GF-D8 (cell line): ENCODE data around the gene CD9.
"Not testable (repeated sequence)": the region's sequence is repeated elsewhere in the genome, so short reads cannot be mapped to it uniquely, and the experiment has no call there.

Experiments
- DNase-seq: peaks from one replicate; lab custom pipeline; 2025; lab: John Stamatoyannopoulos, UW

CD9 gene, protein sequence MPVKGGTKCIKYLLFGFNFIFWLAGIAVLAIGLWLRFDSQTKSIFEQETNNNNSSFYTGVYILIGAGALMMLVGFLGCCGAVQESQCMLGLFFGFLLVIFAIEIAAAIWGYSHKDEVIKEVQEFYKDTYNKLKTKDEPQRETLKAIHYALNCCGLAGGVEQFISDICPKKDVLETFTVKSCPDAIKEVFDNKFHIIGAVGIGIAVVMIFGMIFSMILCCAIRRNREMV

DNA sequence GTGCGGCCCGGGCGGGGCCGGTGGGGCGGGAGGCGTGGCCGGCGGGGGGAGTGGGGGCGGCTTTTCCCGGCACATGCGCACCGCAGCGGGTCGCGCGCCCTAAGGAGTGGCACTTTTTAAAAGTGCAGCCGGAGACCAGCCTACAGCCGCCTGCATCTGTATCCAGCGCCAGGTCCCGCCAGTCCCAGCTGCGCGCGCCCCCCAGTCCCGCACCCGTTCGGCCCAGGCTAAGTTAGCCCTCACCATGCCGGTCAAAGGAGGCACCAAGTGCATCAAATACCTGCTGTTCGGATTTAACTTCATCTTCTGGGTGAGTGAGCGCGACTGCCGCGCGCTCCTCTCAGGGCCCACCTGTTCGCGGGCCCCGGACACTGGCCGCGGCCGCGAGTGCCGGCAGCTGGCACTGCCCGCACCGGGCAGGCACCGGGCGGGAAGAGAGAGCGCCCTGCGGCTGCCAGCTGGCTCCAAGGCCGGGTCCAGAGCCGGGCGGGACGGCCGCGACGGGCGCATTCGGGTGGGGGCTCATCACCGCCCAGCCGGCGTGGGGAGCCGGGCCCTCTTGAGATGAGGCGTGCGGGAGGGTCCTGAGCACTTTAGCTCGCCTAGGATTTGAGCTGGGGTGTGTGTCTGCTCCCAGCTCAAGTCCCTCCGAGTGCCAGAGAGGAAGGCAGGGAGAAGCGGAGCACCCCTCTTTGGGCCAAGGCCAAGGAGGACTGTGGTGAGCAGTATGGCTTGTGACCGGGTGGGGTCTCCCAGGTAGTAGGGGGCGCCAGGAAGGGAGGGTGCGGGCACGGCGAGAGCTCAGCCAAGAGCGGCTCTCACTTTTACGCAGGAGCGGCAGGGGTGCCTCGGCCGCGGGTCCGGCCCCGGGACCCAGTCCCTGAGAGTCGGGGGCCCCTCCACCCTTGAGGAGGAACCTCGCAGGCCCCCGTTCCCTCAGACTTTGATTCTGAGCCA lies at the start of gene CD9:
Gene CD9 (plus strand): TSS at position 145 of the 957 bp plus-strand sequence. CDS start 100 bp downstream, at position 245.
- no peak for DNase-seq

DNA sequence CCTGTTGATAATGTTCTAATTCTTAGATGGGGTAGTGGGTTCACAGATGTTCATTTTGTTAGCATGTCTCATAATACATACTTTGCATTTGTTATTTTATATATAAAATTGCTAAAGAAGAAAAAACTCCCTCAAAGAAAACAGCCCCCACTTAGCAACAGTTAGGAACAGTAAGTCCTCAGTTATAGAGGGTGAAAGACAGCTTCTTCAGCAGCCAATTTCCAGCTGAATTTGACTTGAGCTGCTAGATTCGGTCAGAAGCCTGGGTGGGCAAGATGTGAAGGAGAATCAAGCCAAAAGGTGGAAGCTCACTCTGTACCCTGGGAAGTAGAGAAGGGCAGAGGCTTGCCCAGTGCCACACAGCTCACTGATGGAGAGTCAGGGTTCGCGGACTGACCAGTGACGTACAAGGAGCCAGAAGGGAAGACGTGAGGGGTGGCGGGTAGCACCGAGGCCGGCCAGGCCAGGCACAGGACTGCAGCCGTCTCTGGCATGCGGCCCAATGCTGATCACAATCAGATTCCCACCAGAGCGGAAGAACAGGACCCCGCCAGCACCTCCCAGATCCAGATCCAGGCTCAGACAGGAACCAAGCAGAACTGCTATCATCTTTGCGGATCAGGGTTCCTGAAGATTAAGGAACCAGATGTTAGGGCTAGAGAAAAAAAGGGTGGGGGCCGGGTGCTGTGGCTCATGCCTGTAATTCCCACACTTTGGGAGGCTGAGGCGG lies 45.3 kb upstream of the CD9 start:
- DNase-seq = no peak

DNA sequence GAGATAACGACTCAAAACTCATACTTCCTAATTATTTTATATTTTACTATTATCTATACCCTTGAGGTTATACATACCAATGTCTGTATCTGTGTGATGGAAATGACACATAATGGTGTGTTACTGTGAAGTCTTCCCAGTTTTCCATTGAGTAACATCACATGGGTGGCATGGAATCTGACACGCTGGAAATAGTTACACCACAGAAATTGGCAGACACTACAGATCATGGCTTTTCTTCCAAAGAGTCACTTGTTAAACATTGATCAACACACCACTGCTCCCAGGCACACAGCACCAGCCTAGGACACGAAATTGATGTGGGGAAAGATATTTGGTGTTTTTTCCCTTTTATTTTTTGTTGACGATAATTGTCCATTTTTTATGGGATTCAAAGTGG lies 42.7 kb upstream of the CD9 start:
- no peak for DNase-seq

DNA sequence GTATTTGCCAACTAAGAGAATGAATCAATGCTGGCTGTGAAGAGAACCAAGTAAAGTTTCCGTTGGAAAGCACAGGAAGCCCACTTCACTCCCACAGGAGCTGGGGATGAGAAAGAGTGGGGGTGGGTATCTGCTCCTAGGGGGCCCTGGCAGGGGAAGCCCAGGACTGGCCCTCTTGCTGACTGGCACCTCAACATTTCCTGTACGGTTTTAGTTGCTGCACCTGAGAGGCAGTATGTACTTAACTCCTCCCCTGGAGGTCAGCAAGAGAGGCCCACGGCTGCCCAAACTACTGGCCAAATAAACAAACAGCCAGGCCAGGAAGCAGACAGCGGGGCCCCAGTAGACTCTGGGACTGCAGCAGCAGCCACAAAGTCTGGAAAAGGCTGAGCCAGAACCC lies 41.9 kb upstream of the CD9 start:
- DNase-seq = no peak

DNA sequence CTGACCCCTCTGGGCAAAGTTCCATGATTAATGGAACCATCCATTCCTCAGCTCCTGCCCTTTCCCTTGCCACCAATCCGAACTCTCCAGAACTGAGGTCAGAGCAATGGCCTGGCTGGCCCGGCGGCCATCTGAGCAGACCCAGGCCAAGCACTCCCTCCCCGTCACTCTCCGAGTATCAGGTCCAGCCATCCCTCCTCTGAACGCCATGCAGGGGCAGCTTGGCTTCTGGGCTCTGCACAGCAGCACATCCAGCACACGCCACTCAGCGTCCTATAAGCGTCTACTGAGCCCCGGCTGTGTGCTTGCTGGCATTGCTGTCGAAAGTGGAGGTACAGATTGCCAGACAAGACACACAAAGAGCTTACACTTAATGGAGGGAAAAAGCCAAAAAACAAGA lies 41.5 kb upstream of the CD9 start:
- no peak for DNase-seq

DNA sequence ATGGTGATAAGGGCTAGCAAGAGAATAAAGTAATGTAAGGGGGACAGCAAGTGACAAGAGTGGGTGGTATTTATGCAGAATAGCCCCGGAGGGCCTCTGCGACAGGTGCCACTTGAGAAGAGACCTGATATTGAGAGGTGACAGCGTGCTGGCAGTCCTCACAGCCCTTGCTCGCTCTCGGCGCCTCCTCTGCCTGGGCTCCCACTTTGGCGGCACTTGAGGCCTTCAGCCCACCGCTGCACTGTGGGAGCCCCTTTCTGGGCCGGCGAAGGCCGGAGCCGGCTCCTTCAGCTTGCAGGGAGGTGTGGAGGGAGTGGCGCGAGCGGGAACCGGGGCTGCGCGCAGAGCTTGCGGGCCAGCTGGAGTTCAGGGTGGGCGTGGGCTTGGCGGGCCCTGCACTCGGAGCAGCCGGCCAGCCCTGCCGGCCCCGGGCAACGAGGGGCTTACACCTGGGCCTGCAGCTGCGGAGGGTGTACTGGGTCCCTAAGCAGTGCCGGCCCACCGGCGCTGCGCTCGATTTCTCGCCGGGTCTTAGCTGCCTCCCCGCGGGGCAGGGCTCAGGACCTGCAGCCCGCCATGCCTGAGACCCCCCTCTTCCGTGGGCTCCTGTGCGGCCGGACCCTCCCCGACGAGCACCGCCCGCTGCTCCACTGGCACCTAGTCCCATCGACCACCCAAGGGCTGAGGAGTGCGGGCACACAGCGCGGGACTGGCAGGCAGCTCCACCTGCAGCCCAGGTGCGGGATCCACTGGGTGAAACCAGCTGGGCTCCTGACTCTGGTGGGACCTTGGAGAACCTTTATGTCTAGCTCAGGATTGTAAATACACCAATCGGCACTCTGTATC lies 40.8 kb upstream of the CD9 start:
- DNase-seq = not testable (repeated sequence)

DNA sequence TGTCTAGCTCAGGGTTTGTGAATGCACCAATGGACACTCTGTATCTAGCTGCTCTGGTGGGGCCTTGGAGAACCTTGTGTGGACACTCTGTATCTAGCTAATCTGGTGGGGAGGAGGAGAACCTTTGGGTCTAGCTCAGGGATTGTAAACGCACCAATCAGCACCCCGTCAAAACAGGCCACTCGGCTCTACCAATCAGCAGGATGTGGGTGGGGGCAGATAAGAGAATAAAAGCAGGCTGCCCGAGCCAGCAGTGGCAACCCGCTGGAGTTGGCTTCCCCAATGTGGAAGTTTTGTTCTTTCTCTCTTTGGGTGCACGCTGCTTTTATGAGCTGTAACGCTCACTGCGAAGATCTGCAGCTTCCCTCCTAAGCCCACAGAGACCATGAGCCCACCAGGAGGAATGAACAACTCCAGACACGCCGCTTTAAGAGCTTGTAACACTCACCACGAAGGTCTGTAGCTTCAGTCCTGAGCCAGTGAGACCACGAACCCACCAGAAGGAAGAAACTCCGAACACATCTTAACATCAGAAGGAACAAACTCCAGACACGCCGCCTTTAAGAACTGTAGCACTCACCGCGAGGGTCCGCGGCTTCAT lies 40.1 kb upstream of the CD9 start:
- DNase-seq = not testable (repeated sequence)

DNA sequence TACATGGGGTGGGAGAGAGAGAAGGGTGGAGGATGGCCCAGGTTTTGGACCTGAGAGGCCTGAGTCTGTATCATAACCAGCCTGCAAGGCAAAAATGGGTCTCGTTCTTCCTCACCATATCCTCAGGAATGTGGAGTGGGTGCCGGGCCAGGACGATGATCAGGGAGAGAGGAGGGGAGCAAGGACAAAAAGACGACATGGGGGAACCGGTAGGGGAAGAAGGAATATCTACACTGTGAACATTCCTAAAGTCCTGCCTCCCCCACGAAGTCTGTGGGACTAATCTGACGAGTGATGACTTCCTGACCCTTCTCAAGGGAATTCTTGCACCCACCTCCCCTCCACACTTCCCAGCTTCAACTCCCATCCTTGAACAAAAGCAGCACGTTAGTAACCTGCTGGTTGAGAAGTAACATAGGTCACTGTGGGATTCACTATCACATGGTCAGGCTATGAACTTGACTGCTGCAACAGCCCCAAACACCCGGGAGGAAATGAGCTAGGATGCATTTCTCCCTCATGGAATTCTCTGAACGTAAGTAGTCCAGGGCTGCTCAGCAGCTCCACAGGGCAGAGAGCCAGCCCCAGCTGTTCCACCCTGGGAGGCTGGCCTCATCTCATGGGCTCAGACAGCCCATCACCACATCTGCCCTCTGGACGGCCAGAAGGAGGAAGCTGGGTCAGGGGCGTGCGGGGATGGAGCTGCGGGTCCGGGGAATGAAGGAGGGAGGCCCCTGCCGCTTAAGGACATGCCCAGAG lies 38.9 kb upstream of the CD9 start:
- DNase-seq = no peak

DNA sequence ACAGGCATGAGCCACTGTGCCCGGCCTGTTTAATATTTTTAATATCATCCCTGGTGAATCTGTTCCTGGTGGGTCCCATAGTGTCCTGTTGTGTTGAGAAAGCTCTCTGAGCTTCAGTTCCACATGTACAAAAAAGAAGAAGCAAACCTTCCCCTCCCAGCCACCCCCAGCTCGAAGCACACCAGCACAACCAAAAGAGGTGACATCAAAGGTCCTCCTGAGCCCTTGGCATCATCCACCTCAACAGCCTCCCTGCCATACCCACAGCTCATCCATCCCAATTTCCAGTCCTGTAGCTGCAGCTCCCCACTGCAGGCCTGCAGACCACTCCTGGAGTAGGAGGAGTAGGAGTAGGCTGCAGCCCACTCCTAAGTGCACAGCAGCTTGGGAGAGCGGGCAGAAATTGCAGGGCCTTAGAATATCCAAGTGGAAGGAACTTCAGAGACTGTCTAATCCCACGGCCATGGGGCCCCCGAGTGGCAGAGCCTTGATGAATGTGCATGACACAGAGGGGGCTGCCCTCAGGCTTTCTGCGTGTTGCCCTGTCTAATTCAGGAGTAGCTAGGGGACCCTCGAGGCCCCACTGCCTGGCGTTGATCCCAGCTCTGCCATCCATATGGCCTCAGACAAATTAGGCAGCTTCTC lies 36.7 kb upstream of the CD9 start:
- no peak for DNase-seq

DNA sequence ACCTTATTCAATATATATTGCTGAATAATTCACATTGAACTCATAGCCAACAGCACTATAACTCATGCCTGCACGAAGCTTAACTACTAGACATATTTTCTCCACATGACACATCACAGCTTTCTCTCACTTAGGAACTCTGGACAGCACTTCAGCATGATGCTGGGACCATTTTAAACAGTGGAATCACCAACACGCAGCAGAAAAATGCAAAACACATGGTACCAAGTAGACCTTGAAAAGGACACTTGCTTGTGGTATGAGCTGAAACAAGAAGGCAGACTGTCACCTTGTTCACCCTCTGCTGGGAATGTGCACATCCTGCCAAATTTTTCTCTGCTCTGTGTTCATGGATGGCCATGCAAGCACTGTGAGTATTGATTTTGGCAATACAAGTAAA lies 34.8 kb upstream of the CD9 start:
- no peak for DNase-seq

DNA sequence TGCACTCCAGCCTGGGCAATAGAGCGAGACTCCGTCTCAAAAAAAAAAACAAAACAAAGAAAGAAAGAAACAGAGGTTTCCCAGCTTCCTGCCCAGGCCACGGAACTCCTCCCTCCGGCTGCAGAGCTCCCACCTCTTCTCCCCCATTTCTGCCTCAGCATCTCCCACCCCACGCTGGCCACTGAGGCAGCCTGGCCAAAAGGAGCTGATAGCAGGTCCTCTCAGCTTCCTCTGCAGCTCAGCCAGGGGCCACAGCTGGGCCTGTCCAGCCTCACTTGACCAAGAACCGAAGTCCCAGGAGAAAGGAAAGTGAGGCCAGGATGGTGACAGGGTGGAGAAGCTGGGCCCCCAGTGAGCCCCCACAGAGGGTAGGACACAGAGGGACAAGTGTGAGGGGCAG lies 33.4 kb upstream of the CD9 start:
- DNase-seq = no peak

DNA sequence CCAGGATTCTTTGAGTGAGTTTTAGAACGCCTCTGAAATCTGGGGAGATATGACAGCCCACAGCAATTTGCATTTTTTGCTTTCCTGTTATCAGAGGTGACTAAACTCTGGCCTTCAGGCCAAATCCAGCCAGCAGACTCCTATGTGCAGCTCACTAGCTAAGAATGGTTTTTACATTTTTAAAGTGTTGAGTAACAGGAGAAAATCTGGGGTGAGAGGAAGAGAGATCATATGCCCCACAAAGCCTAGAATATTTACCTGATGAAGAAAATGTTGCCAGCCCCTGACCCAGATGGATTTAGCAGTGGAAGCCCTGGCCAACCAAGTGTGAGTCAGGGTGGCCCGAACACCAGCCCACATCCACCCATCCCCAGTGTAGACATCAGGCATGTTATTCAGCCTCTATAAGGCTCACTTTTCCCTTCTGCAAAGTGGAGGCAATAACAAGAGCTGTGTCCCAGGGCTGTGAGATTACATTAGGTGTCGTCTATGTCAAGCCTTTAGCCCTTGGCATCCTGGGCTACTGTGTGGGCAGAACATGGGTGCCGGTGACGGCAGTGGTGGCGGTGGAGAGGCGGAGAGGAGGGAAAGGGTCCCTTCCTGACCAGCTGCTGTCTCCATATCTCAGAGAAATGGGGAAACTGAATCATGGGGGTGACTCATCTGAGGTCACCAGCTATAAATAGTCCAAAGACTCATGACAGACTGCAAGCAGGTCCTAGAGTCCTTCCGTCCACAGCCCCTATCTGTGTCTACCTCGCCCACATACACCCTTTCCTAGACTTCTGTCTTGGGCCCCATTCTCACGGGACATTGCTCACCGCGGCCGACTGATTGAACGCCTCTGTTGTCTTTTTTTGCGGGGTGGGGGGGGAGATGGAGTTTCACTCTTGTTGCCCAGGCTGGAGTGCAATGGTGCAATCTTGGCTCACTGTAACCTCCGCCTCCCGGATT lies 32.6 kb upstream of the CD9 start:
- peak; percentile 15 for DNase-seq

DNA sequence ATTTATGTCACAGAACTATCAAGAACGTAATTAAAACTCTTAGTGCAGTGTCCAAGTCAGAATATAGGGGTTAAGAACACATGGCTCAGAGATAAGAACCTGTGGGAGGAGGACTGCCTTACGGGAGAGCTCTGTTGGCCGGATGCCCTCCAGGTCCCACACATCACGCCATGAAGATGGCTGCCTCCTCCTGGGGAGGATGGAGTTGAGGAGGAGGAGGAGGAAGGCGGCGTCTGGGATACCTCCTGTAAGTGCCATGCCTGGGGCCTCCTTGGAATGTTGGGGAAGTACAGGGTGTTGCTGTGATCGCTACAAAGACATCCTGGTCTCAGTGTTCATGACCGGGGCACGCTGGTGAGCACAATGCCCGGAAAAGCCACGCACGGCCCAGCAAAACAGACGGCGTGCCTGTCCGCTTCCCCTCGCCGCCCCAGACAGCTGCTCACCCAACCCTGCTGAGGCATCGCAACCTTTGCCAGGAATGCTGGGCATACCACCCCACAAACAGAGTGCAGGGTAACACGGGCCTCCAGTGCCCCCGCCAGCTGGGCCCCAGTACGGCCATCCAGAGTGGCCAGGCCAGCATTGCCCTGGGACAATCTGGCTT lies 28.7 kb upstream of the CD9 start:
- no peak for DNase-seq

DNA sequence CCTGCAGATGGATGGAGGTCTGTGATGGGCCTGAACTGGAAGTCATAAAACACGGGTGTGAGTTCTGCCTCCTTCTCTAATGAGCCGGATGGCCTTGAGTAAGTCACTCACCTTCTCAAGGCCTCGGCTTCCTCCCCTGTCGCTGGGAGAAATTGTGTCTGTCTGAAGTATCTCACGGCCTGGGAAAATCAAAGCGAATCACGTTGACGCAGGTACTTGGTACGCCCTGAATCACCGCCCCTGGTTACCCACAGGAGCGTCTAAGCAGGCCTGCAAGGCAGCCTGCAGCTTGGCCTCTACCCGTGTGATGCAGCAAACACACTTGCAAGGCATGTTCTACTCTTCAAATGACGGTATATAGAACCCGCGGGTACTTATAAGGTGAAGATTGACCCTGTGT lies 28.1 kb upstream of the CD9 start:
- DNase-seq = no peak

DNA sequence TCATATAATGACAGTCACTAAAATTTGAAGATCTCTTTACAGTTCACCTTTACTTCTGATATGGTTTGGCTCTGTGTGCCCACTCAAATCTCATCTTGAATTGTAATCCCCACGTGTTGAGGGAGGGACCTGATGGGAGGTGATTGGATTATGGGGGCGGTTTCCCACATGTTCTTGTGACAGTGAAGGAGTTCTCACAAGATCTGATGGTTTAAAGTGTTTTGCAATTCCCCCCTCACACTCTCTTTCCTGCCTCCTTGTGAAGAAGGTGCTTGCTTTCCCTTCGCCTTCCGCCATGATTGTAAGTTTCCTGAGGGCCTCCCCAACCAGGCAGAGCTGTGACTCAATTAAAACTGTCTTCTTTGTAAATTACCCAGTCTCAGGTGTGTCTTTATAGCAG lies 27.3 kb upstream of the CD9 start:
- DNase-seq = no peak

DNA sequence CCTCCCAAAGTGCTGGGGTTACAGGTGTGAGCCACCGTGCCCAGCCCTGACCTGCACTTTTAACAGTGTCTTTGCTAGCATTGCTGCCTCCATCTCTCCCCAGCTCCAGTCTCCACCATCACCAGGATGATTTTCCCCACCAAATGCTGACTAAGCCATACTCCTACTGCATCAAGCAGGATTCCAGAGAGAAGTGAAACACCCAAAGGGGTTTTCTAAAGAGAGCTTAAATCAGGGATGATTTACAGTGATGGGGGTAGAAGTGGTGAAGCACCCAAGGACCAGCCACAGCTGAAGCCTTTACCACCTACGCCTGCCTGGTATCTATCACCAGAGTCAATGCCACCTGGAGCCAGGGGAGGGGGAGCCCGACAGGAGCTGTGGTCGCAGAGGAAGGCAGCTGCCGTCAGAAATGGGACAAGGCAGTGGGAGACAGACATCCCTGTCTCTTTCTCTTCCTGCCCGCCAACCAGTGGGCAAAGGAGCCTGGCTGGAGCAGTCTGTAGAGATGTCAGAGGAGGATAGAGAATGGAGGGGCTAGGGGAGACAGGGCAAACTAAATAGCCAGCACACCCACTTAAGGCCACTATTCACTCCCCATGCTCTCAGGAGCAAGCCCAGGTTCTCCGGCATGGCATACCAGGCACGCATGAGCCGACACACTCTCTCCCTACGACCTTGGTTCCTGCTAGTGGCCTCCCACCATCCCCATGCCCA lies 22.4 kb upstream of the CD9 start:
- DNase-seq = no peak

DNA sequence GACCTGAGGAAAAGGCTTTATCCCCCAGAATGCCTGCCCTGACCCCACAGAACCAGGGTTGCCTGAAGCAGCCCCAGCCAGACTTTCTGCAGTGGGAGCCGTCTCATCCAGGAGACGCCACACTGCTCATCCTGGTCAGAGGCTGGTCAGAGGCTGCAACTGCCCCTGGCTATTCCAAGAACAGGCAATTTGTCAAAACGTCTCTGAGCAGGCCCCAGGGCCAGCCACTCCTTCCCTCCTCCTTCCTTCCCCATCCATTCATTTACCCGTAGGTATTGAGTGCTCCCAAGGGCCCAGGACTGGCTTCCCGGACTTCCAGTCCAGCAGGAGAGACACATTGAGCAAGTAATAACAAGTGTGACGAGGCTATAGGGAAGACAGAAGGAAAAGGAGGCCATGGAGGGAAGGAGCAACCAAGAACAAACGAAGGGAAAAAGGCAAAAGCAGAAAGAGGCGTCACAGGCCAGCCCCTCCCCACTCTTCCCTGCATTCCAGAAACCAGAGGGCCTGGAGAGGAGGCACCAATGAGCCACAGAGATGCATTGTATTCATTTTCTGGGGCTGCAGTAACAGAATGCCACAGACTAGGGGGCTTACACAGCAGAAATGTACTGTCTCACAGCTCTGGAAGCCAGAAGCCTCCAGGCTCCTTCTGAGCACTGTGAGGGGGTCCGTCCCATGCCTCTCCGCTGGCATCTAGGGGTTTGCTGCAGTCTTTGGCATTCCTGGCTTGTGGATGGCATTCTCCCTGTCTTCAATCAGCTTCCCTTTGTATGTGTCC lies 21.0 kb upstream of the CD9 start:
- DNase-seq = no peak
